HG03460 (cell line): ENCODE data around the gene LIMK1.
"Not testable (repeated sequence)": the region's sequence is repeated elsewhere in the genome, so short reads cannot be mapped to it uniquely, and the experiment has no call there.

ENCODE experiments used
- ATAC-seq: cut with Tn5 transposase; IDR thresholded peaks from one replicate; pipeline ENCODE4 v1.9.1; 2021; ENCODE audit not compliant: unreplicated experiment

LIMK1 gene

DNA sequence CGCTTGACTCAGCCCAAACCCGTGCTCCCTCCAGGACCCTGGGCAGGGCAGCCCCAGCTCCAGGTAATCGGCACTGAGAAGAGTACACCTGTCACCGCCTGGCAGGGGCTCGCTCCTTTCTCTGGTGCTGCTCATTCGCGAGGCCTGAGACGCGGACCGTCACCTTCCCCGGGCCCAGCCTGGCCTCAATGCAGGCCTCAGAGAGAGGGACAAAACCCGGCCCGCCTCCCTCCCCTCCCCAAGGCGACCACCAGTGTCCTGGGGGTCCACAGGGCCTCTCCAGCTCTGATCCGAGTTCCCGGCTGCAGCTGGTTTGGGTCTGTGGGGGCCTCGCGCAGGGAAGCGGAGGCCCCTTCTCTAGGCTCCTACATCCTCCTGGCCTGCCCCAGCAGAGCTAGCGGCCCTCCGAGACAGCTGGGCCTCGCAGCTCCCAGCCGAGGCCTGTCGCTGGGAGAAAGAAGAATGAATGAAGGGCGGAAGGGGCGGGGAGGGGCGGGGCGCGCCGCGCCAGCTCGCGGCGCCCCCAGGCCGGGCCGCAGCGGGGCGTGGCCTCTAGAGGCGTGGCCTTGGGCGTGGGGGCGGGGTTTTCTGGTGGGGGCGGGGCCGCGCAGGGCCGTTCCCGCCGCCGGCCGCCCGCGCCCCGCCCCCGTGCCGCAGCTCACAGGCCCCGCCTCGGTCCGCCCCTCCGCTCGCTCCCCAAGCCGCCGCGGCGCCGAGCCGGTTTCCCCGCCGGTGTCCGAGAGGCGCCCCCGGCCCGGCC, at the start of gene LIMK1:
TSS of gene LIMK1 (plus strand) at position 688 of the 760 bp plus-strand sequence. CDS start 187 bp downstream, outside the sequence.
- peak; percentile 67 for ATAC-seq

DNA sequence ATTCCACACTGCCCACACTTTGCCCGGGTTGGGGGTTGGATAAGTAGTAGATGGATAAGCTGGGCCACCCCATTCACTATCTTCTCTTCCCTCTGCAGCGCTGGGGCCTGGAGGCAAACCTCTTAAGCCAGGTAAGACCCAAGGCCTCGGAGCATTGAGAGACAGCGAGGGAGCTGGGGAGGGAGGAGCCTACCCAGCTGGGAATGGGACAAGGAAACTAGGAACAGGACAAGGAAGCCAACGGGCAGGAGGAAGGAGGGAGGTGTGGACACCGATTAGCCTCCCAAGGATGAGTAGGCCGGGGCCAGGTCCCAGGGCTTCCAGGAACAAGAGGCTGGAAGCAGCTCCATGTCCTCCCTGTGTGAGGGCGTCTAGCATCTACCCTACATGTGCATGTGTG, 46.0 kb upstream of the LIMK1 start:
- ATAC-seq: no peak

GRCh38 chr7:74038194-74038961, 45.2 kb upstream of the LIMK1 start:
- no peak for ATAC-seq

DNA sequence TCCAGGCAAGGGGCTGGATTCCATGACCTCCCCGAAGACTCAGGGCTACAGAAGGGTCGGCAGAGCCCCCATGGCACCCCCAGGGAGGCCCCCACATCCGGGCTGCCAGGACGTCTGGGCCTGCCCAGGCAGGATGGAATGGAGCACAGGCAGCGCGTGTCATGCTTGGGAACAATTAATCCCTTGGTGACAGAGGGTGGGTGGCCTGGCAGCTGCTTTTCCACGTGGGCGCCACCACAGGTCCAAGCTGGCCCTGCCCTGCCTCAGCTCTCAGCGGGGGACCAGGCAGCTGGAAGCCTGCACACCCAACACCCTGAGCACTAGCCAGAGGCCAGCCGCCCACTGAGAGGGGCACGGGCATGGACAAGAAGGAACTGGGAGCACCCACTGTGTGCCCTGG, 44.3 kb upstream of the LIMK1 start:
- no peak for ATAC-seq

DNA sequence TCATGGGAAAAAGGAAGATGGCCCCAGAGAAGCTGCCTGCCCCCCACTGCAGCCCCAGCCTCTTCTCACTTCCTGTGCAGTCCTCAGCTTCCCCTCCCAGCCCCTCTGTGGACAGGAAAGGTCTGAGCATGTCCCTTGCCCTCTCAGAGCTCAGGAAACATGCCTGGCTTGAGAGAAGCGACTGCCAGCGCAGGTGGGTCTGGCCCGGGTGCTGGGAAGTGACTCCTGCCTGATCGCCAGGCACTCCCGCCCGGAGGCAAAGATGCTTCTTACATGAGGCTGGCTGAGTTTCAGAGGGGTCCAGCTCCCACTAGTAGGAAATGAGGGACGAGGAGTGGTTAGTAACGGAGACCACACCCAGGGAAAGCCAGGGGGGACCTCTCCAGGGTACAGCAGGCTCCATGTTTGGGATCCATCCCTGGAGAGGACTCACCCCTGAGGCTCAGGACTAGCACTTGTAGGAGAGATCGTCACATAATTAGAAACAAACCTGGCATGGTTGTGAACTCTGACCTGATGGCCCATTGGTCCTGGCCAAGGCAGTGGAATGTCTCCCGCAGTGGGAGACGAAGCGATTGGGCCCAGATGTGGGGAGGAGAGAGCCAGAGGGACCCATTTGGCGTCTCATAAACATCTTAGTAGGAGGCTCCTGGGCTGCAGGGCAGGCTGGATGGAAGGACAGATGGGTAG, 43.4 kb upstream of the LIMK1 start:
- no peak for ATAC-seq

- no peak for ATAC-seq
These were observed 42.6 kb upstream of the LIMK1 start for GRCh38 chr7:74040791-74041520.

- ATAC-seq: no peak
These were observed 40.7 kb upstream of the LIMK1 start for GRCh38 chr7:74042746-74043522.

- ATAC-seq: no peak
These were observed 40.1 kb upstream of the LIMK1 start for GRCh38 chr7:74043523-74043951.

DNA sequence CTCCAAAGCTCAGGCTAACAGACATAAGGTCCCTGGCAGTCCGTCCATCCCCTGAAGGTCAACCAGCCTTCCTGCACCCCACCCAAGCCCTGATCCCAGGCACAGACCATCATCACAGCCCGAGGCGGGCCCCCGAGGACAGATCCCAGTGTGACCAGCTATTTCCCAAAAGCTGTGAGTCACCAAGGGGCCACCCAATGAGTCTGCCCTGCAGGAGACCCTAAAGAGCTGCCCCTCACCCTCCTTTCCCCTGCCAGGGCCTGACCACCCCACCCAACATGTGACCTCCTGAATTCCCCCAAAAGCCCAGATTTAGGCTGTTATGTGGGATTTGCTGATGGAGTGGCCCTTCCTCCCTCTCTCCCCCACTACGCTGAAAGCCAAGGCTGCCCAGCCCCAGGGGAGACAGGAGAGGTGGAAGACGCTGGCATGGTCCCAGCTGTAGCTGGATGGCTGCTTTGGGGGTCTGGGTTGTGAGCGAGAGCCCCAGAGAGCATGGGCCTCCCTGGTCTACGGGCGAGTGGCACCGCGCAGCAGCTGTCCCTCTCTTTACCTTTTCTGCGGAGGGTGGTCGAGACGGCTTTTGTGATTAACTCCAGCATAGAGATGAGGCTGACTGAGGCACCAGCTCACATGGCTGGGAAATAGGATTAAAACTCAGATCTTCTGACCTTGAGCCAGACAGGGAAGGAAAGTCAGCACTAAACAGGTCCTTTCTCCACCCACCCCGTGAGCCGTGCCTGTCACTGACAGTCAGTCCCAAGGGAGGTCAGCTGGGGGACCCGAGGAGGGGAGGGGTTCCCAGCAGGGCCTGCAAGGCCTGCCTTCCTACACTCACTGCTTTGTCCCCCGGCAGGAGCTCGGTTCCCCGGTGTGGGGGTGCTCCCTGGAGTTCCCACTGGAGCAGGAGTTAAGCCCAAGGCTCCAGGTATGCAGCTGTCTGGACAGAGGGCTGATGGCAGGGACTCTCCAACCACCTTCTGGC, 38.9 kb upstream of the LIMK1 start:
- no peak for ATAC-seq

DNA sequence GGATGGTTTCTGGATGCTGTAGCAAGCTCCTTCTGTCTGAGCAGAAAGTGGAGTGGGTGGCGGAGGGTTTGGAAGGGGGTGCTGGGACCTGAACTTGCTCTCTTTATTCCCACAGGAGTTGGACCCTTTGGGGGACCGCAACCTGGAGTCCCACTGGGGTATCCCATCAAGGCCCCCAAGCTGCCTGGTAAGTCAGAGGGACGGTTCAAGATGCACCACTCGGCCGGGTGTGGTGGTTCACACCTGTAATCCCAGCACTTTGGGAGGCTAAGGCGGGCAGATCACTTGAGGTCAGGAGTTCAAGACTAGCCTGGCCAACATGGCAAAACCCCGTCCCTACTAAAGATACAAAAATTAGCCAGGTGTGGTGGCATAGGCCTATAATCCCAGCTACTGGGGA, 37.0 kb upstream of the LIMK1 start:
- ATAC-seq: not testable (repeated sequence)

- ATAC-seq: no peak
These were observed 35.7 kb upstream of the LIMK1 start for GRCh38 chr7:74047804-74048380.

GRCh38 chr7:74048999-74049599, 34.5 kb upstream of the LIMK1 start:
- no peak for ATAC-seq

DNA sequence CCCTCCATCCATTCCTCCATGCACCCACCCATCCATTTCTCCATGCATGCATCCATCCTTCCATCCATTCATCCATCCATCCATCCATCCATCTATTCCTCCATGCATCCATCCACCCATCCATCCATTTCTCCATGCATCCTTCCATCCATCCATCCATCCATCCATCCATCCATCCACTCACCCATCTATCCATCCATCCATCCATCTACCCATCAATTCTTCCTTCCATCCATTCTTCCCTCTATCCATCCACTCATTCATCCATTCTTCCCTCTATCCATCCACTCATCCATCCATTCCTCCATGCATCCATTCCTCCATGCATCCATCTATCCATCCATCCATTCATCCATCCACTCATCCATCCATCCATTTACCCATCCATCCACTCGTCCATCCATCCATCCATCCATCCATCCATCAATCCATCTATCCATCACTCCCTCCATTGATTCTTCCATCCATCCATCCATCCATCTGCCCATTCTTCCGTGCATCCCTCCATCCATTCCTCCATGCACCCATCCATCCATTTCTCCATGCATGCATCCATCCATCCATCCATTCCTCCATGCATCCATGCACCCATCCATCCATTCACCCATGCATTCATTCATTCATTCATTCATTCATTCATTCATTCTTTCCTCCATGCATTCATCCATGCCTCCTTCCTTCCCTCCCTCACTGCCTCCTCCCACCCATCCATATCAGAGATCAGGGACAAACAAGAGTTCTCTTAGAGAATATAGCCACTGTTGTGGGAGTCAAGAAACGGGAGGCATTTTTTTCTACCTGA, 33.4 kb upstream of the LIMK1 start:
- ATAC-seq: no peak

- no peak for ATAC-seq
These were observed 32.4 kb upstream of the LIMK1 start for GRCh38 chr7:74051193-74051592.

DNA sequence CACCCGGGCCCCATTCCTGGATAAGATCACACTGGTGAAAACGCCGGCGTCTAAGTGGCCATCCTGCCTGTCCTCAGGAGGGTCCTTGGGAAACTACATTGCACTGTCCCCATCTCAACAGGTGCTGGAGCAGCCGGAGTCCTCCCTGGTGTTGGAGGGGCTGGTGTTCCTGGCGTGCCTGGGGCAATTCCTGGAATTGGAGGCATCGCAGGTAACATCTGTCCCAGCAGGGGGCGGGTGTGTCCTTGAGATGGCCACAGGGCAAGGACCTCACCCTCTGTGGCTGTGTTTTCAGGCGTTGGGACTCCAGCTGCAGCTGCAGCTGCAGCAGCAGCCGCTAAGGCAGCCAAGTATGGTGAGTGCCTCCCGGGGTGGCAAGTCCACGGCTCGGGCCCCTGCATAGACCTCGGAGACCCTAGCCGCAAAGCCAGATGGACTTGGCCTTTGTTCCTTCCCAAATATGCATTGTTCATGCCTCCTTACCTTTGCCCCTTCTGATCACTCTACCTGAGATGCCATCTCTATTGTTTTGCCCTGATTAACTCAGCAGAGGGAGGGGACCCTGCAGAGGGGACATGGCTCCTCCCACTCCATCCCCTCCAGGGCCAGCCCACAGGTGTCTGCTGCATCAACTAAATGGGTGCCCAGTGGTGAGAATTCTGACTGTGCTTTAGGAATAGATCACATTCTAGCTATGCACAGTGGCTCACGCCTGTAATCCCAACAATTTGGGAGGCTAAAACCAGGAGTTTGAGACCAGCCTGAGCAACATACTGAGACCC, 31.8 kb upstream of the LIMK1 start:
- no peak for ATAC-seq

DNA sequence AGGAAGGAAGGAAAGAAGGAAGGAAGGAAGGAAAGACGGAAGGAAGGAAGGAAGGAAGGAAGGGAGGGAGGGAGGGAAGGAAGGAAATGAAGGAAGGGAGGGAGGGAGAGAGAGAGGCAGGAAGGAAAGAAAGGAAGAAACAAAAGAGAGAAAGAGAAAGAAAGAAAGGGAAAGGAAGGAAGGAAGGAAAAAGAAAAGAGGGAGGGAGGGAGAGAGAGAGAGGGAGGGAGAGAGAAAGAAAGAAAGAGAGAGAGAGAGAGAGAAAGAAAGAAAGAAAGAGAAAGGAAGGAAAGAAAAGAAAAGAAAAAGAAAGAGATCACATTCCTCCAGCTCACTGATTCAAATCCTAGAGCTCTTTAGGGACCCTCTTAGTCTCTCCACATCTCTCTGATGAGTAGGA, 31.0 kb upstream of the LIMK1 start:
- no peak for ATAC-seq
